ENCODE data around the gene DICER1.

- TF ChIP-seq, protein P1, sequence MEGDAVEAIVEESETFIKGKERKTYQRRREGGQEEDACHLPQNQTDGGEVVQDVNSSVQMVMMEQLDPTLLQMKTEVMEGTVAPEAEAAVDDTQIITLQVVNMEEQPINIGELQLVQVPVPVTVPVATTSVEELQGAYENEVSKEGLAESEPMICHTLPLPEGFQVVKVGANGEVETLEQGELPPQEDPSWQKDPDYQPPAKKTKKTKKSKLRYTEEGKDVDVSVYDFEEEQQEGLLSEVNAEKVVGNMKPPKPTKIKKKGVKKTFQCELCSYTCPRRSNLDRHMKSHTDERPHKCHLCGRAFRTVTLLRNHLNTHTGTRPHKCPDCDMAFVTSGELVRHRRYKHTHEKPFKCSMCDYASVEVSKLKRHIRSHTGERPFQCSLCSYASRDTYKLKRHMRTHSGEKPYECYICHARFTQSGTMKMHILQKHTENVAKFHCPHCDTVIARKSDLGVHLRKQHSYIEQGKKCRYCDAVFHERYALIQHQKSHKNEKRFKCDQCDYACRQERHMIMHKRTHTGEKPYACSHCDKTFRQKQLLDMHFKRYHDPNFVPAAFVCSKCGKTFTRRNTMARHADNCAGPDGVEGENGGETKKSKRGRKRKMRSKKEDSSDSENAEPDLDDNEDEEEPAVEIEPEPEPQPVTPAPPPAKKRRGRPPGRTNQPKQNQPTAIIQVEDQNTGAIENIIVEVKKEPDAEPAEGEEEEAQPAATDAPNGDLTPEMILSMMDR (IDR thresholded peaks at IDR 0.05) = no peak
- TF ChIP-seq POLR2A (IDR thresholded peaks at IDR 0.05) = no peak
These were observed 31.1 kb upstream of the DICER1 start for GRCh38 chr14:95188380-95188779.
